Duodenal mucosa (tissue), 2 donors: ENCODE results near the gene LYL1.

Experiments used
- H3K27ac ChIP-seq: one replicate; pipeline ENCODE4 v1.7.0; 2013; ENCODE audit warnings: low read depth, low read length
- H3K27me3 ChIP-seq, 2 donors: one replicate each; pipeline ENCODE4 v1.7.0; 2013; ENCODE audit warnings: low read length in 2 of 2, control low read depth in 1 of 2; ENCODE audit not compliant: insufficient read depth in 2 of 2, control insufficient read depth in 1 of 2
- H3K36me3 ChIP-seq, 2 donors: one replicate each; pipeline ENCODE4 v1.7.0; 2013; ENCODE audit warnings: low read length in 2 of 2, control low read depth in 1 of 2; ENCODE audit not compliant: insufficient read depth in 2 of 2, control insufficient read depth in 1 of 2
- H3K4me1 ChIP-seq, 2 donors: one replicate each; pipeline ENCODE4 v1.7.0; 2013; ENCODE audit warnings: low read length in 2 of 2, control low read depth in 1 of 2; ENCODE audit not compliant: insufficient read depth in 2 of 2, control insufficient read depth in 1 of 2
- H3K4me3 ChIP-seq, 2 donors: one replicate each; pipeline ENCODE4 v1.7.0; 2013; ENCODE audit warnings: low read length in 2 of 2, low read depth in 1 of 2
- H3K9ac ChIP-seq, 2 donors: one replicate each; pipeline ENCODE4 v1.7.0; 2013; ENCODE audit warnings: low read length in 2 of 2, low read depth in 1 of 2
- H3K9me3 ChIP-seq, 2 donors: one replicate each; pipeline ENCODE4 v1.7.0; 2013; ENCODE audit warnings: low read length in 2 of 2, control low read depth in 1 of 2; ENCODE audit not compliant: control insufficient read depth in 1 of 2

Gene LYL1

GRCh38 chr19:13085666-13086065 lies 17.0 kb downstream of the LYL1 start:
- H3K9ac ChIP-seq: no peak overlapping the region
- H3K27me3 ChIP-seq: no peaks in the 10 kb centered on the region
- H3K36me3 ChIP-seq: peaks cover 10 to 22% of the 10 kb centered on the region in 2 donors
- H3K9me3 ChIP-seq: no peaks in the 10 kb centered on the region
- H3K27ac ChIP-seq: no peak overlapping the region
- H3K4me3 ChIP-seq: no peak overlapping the region
- H3K4me1 ChIP-seq: peaks cover 0 to 12% of the 10 kb centered on the region in 2 donors

GRCh38 chr19:13083627-13084026 lies 19.0 kb downstream of the LYL1 start:
- no peaks in the 10 kb centered on the region for H3K9me3 ChIP-seq
- peaks cover 10 to 22% of the 10 kb centered on the region in 2 donors for H3K36me3 ChIP-seq
- H3K27me3 ChIP-seq: no peaks in the 10 kb centered on the region
- no peak overlapping the region for H3K4me3 ChIP-seq
- no peak overlapping the region for H3K27ac ChIP-seq
- peaks cover 13 to 29% of the 10 kb centered on the region in 2 donors for H3K4me1 ChIP-seq
- no peak overlapping the region for H3K9ac ChIP-seq

- H3K4me1 ChIP-seq: peaks cover 19 to 35% of the 10 kb centered on the region in 2 donors
- H3K9me3 ChIP-seq: no peaks in the 10 kb centered on the region
- no peak overlapping the region for H3K9ac ChIP-seq
- no peaks in the 10 kb centered on the region for H3K27me3 ChIP-seq
- H3K27ac ChIP-seq: no peak overlapping the region
- H3K36me3 ChIP-seq: peaks cover 10 to 22% of the 10 kb centered on the region in 2 donors
- H3K4me3 ChIP-seq: no peak overlapping the region
Observed at GRCh38 chr19:13083008-13083404, 19.7 kb downstream of the LYL1 start.

- Histone ChIP-seq H3K4me3 (no peak overlapping the region), H3K36me3 (peaks cover 10 to 22% of the 10 kb centered on the region in 2 donors), H3K27me3 (no peaks in the 10 kb centered on the region), H3K9me3 (no peaks in the 10 kb centered on the region), H3K27ac (no peak overlapping the region), H3K9ac (no peak overlapping the region), H3K4me1 (peaks cover 25 to 41% of the 10 kb centered on the region in 2 donors)
Observed at GRCh38 chr19:13082192-13083007, 20.3 kb downstream of the LYL1 start.

- no peak overlapping the region for H3K27ac ChIP-seq
- peak overlapping the region in 1 of 2 donors; percentile 21 for H3K4me3 ChIP-seq
- H3K36me3 ChIP-seq: peaks cover 5 to 27% of the 10 kb centered on the region in 2 donors
- no peaks in the 10 kb centered on the region for H3K27me3 ChIP-seq
- H3K4me1 ChIP-seq: peaks cover 28 to 39% of the 10 kb centered on the region in 2 donors
- H3K9ac ChIP-seq: peak overlapping the region; percentile 26 to 32
- H3K9me3 ChIP-seq: no peaks in the 10 kb centered on the region
Observed at GRCh38 chr19:13079542-13079986, 23.1 kb downstream of the LYL1 start.

GRCh38 chr19:13078897-13079541 lies 23.6 kb downstream of the LYL1 start:
- Histone ChIP-seq H3K4me3 (peak overlapping the region; percentile 21 to 28), H3K9ac (peak overlapping the region; percentile 26 to 32), H3K4me1 (peaks cover 28 to 39% of the 10 kb centered on the region in 2 donors), H3K9me3 (no peaks in the 10 kb centered on the region), H3K27me3 (no peaks in the 10 kb centered on the region), H3K36me3 (peaks cover 5 to 28% of the 10 kb centered on the region in 2 donors), H3K27ac (no peak overlapping the region)

GRCh38 chr19:13078381-13078780 lies 24.3 kb downstream of the LYL1 start:
- no peaks in the 10 kb centered on the region for H3K9me3 ChIP-seq
- peaks cover 4 to 29% of the 10 kb centered on the region in 2 donors for H3K36me3 ChIP-seq
- H3K4me3 ChIP-seq: no peak overlapping the region
- H3K27me3 ChIP-seq: no peaks in the 10 kb centered on the region
- H3K4me1 ChIP-seq: peaks cover 28 to 39% of the 10 kb centered on the region in 2 donors
- H3K27ac ChIP-seq: no peak overlapping the region
- H3K9ac ChIP-seq: peak overlapping the region in 1 of 2 donors; percentile 26

GRCh38 chr19:13077240-13077639 lies 25.4 kb downstream of the LYL1 start:
- H3K9ac ChIP-seq: no peak overlapping the region
- peaks cover 5 to 26% of the 10 kb centered on the region in 2 donors for H3K36me3 ChIP-seq
- peaks cover 28 to 39% of the 10 kb centered on the region in 2 donors for H3K4me1 ChIP-seq
- no peaks in the 10 kb centered on the region for H3K9me3 ChIP-seq
- no peak overlapping the region for H3K27ac ChIP-seq
- H3K27me3 ChIP-seq: no peaks in the 10 kb centered on the region
- H3K4me3 ChIP-seq: no peak overlapping the region

- no peaks in the 10 kb centered on the region for H3K9me3 ChIP-seq
- no peak overlapping the region for H3K4me3 ChIP-seq
- no peak overlapping the region for H3K9ac ChIP-seq
- peaks cover 28 to 39% of the 10 kb centered on the region in 2 donors for H3K4me1 ChIP-seq
- peaks cover 5 to 26% of the 10 kb centered on the region in 2 donors for H3K36me3 ChIP-seq
- H3K27me3 ChIP-seq: no peaks in the 10 kb centered on the region
- H3K27ac ChIP-seq: no peak overlapping the region
Observed at GRCh38 chr19:13076787-13077186, 25.9 kb downstream of the LYL1 start.

- no peak overlapping the region for H3K27ac ChIP-seq
- no peaks in the 10 kb centered on the region for H3K27me3 ChIP-seq
- H3K9me3 ChIP-seq: no peaks in the 10 kb centered on the region
- H3K4me3 ChIP-seq: no peak overlapping the region
- H3K36me3 ChIP-seq: peaks cover 5 to 26% of the 10 kb centered on the region in 2 donors
- H3K4me1 ChIP-seq: peaks cover 28 to 39% of the 10 kb centered on the region in 2 donors
- H3K9ac ChIP-seq: no peak overlapping the region
Observed at GRCh38 chr19:13076320-13076719, 26.3 kb downstream of the LYL1 start.
